HepG2 (cell line): ENCODE results near the gene MPV17L2. TPM values are rescaled to one million over a fixed set of nuclear protein-coding genes. Genes with fewer than 3 reads are reported as not detected.

Source experiments
- CHCHD3 ChIP-seq: sonication (generic); formaldehyde crosslinking; IDR thresholded peaks from 2 replicates; pipeline ENCODE4 v1.8.0; 2022; ENCODE audit warnings: mild to moderate bottlenecking, missing genetic modification reagents, moderate library complexity
- CREB1 ChIP-seq, 2 experiments: fragments of 450-650 bp in 1 of 2; IDR thresholded peaks; 2 replicates each; pipeline ENCODE4 v1.6.1; 2016 to 2017; ENCODE audit warnings: control low read depth in 1 of 2, mild to moderate bottlenecking in 1 of 2, missing compliant biosample characterization in 1 of 2, missing genetic modification characterization in 1 of 2
- FOXA1 ChIP-seq, 2 experiments: fragments of 450-650 bp in 1 of 2; sonication (generic) in 1 of 2; formaldehyde crosslinking in 1 of 2; IDR thresholded peaks; 2 replicates each; pipeline versions ENCODE4 v1.4.0 to v1.6.1; 2016 to 2020; ENCODE audit warnings: missing genetic modification reagents in 1 of 2
- FOXK1 ChIP-seq: sonication (generic); formaldehyde crosslinking; IDR thresholded peaks from 2 replicates; pipeline ENCODE4 v1.4.0; 2020; ENCODE audit warnings: low read depth, missing genetic modification reagents, borderline replicate concordance
- FOXM1 ChIP-seq: sonication (generic); formaldehyde crosslinking; IDR thresholded peaks from 2 replicates; pipeline ENCODE4 v1.5.0; 2020; ENCODE audit warnings: missing genetic modification reagents
- GFI1 ChIP-seq: sonication (generic); formaldehyde crosslinking; IDR thresholded peaks from 2 replicates; pipeline ENCODE4 v1.5.0; 2020; ENCODE audit warnings: missing genetic modification reagents, mild to moderate bottlenecking, borderline replicate concordance
- HNRNPLL ChIP-seq: fragments of 200-400 bp; formaldehyde crosslinking; IDR thresholded peaks from 2 replicates; pipeline ENCODE4 v1.6.1; 2017; ENCODE audit warnings: mild to moderate bottlenecking, low read depth, low read length; ENCODE audit not compliant: poor library complexity, severe bottlenecking
- HNRNPUL1 ChIP-seq: fragments of 200-400 bp; formaldehyde crosslinking; IDR thresholded peaks from 2 replicates; pipeline ENCODE4 v1.6.1; 2017; ENCODE audit warnings: low read depth, mild to moderate bottlenecking, low read length, moderate library complexity
- KDM3A ChIP-seq: IDR thresholded peaks from 2 replicates; pipeline ENCODE4 v1.6.1; 2018; ENCODE audit warnings: low read depth, missing compliant biosample characterization
- KLF13 ChIP-seq: sonication (generic); formaldehyde crosslinking; IDR thresholded peaks from 2 replicates; pipeline ENCODE4 v1.4.0; 2020; ENCODE audit warnings: mild to moderate bottlenecking, missing genetic modification reagents
- MED1 ChIP-seq: sonication (generic); formaldehyde crosslinking; IDR thresholded peaks from 2 replicates; pipeline ENCODE4 v1.4.0; 2020; ENCODE audit warnings: missing genetic modification reagents
- NFATC3 ChIP-seq: sonication (generic); formaldehyde crosslinking; IDR thresholded peaks from 2 replicates; pipeline ENCODE4 v1.5.1; 2020; ENCODE audit warnings: mild to moderate bottlenecking, missing genetic modification reagents
- NONO ChIP-seq, 2 experiments: fragments of 450-650 bp in 1 of 2; sonication (generic) in 1 of 2; formaldehyde crosslinking in 1 of 2; IDR thresholded peaks in 1 of 2; conservative IDR thresholded peaks in 1 of 2; 2 replicates each; pipeline versions ENCODE4 v1.6.1 to v1.8.0; 2017 to 2022; ENCODE audit warnings: mild to moderate bottlenecking in 1 of 2, missing genetic modification reagents in 1 of 2, moderate library complexity in 1 of 2
- ONECUT2 ChIP-seq: sonication (generic); formaldehyde crosslinking; IDR thresholded peaks from 2 replicates; pipeline ENCODE4 v1.4.0; 2020; ENCODE audit warnings: missing genetic modification reagents
- SETDB1 ChIP-seq: sonication (generic); formaldehyde crosslinking; IDR thresholded peaks from 2 replicates; pipeline ENCODE4 v1.5.1; 2020; ENCODE audit warnings: missing genetic modification reagents, mild to moderate bottlenecking, borderline replicate concordance
- SIN3B ChIP-seq: fragments of 150-350 bp; IDR thresholded peaks from 2 replicates; pipeline ENCODE4 v1.6.1; 2014; ENCODE audit warnings: low read length
- SP140L ChIP-seq: sonication (generic); formaldehyde crosslinking; IDR thresholded peaks from 2 replicates; pipeline ENCODE4 v1.4.0; 2020; ENCODE audit warnings: missing genetic modification reagents, borderline replicate concordance
- ZKSCAN1 ChIP-seq: fragments of 150-350 bp; IDR thresholded peaks from 2 replicates; pipeline ENCODE4 v1.6.1; 2014; ENCODE audit warnings: low read length
- ZMYM2 ChIP-seq: sonication (generic); formaldehyde crosslinking; IDR thresholded peaks from 2 replicates; pipeline ENCODE4 v1.8.0; 2022; ENCODE audit warnings: mild to moderate bottlenecking, missing genetic modification reagents
- ZNF235 ChIP-seq: sonication (generic); formaldehyde crosslinking; IDR thresholded peaks from 2 replicates; pipeline ENCODE4 v1.8.1; 2023; ENCODE audit warnings: mild to moderate bottlenecking, missing genetic modification reagents, borderline replicate concordance
- ZNF549 ChIP-seq: sonication (generic); formaldehyde crosslinking; IDR thresholded peaks from 2 replicates; pipeline ENCODE4 v1.5.0; 2020; ENCODE audit warnings: missing genetic modification reagents
- ZNF564 ChIP-seq: sonication (generic); formaldehyde crosslinking; IDR thresholded peaks from 2 replicates; pipeline ENCODE4 v1.8.1; 2023; ENCODE audit warnings: mild to moderate bottlenecking, missing genetic modification reagents
- ZNF7 ChIP-seq: IDR thresholded peaks from 2 replicates; pipeline ENCODE4 v1.6.1; 2016; ENCODE audit warnings: missing biosample characterization, missing genetic modification reagents
- ZNF788 ChIP-seq: sonication (generic); formaldehyde crosslinking; IDR thresholded peaks from 2 replicates; pipeline ENCODE4 v1.5.0; 2020; ENCODE audit warnings: mild to moderate bottlenecking, missing genetic modification reagents, borderline replicate concordance
- ZSCAN9 ChIP-seq: IDR thresholded peaks from 2 replicates; pipeline ENCODE4 v1.6.1; 2016; ENCODE audit warnings: borderline replicate concordance
- polyA plus RNA-seq, 8 experiments: library from polyadenylated mRNA; depleted of rRNA in 3 of 8; stranded (reverse) in 7 of 8; unstranded in 1 of 8; fragments of >200 nt; fragmentation: Illumina TruSeq in 4 of 8; extraction: Trizol in 4 of 8; gene quantifications; 2 replicates each; pipeline versions ENCODE4 v1.2.1 to v1.2.3, GENCODE V29; 2011 to 2016; ENCODE audit warnings: low read depth in 4 of 8, missing spikeins in 1 of 8, mixed read lengths in 1 of 8; ENCODE audit not compliant: insufficient read depth in 1 of 8
- total RNA-seq, 5 experiments: library from RNA; depleted of rRNA; stranded (reverse); fragments of >200 nt; fragmentation: Illumina TruSeq; extraction: Trizol; gene quantifications; 2 replicates each; pipeline ENCODE4 v1.2.3, GENCODE V29; 2016; ENCODE audit warnings: low read depth in 1 of 5
- TF ChIP-seq, protein P1 (sequence below): sonication (generic); formaldehyde crosslinking; IDR thresholded peaks from 2 replicates; pipeline ENCODE4 v1.4.0; 2020; ENCODE audit warnings: missing genetic modification reagents, borderline replicate concordance
- TF ChIP-seq, protein P2 (sequence below): sonication (generic); formaldehyde crosslinking; IDR thresholded peaks from 2 replicates; pipeline ENCODE4 v1.4.0; 2020; ENCODE audit warnings: mild to moderate bottlenecking, missing genetic modification reagents

The MPV17L2 gene
- total and polyA plus RNA-seq, 2 of the 13 experiments (the other 11 are each of a cell fraction or from before 2014, with no cell fraction given): 13.6 to 16.7 TPM

DNA sequence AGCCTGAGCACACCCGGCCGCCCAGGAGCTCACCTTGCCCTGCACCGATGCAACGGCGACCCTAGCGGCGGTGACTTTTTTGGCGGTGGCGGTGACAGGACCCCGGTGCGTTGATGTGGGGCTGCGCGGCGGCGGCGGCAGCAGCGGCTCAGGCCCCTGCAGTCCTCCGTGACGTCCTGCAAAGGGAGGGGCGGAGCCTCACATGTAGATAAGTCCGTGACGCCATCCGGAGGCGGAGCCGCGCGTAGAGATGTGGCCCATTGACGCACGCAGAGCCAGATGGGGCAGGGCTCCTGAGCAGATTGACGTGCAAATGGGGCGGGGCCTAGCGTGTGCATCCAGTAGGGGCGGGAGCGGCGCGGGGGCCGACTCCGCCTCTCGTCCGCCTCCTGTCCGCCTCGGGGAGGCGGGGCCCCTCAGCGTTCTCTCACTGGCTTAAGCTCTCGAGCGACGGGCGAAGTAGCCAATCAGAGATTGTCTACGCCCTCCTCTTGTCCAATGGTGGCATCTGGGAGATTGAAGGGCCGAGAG is 10.9 kb downstream of the MPV17L2 start, which contains the start of gene RAB3A (continued):
- TF ChIP-seq NFATC3: no peak
- peak; percentile 94 for TF ChIP-seq CREB1 (IDR thresholded peaks at IDR 0.05)
- peak; percentile 85 for TF ChIP-seq CREB1 (CRISPR knock-in tag; IDR thresholded peaks at IDR 0.05)
- no peak for TF ChIP-seq SP140L
- TF ChIP-seq ZNF549: no peak
- TF ChIP-seq ZKSCAN1: no peak
- TF ChIP-seq, protein P1, sequence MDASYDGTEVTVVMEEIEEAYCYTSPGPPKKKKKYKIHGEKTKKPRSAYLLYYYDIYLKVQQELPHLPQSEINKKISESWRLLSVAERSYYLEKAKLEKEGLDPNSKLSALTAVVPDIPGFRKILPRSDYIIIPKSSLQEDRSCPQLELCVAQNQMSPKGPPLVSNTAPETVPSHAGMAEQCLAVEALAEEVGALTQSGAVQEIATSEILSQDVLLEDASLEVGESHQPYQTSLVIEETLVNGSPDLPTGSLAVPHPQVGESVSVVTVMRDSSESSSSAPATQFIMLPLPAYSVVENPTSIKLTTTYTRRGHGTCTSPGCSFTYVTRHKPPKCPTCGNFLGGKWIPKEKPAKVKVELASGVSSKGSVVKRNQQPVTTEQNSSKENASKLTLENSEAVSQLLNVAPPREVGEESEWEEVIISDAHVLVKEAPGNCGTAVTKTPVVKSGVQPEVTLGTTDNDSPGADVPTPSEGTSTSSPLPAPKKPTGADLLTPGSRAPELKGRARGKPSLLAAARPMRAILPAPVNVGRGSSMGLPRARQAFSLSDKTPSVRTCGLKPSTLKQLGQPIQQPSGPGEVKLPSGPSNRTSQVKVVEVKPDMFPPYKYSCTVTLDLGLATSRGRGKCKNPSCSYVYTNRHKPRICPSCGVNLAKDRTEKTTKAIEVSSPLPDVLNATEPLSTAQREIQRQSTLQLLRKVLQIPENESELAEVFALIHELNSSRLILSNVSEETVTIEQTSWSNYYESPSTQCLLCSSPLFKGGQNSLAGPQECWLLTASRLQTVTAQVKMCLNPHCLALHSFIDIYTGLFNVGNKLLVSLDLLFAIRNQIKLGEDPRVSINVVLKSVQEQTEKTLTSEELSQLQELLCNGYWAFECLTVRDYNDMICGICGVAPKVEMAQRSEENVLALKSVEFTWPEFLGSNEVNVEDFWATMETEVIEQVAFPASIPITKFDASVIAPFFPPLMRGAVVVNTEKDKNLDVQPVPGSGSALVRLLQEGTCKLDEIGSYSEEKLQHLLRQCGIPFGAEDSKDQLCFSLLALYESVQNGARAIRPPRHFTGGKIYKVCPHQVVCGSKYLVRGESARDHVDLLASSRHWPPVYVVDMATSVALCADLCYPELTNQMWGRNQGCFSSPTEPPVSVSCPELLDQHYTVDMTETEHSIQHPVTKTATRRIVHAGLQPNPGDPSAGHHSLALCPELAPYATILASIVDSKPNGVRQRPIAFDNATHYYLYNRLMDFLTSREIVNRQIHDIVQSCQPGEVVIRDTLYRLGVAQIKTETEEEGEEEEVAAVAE (CRISPR knock-in tag): no peak
- TF ChIP-seq SETDB1 (CRISPR knock-in tag): no peak
- TF ChIP-seq ZSCAN9 (CRISPR knock-in tag): no peak
- no peak for TF ChIP-seq ZNF7 (CRISPR knock-in tag)
- no peak for TF ChIP-seq FOXM1
- TF ChIP-seq MED1: peak; percentile 14; the same call in 1 of the 2 replicates
- TF ChIP-seq NONO (IDR thresholded peaks at IDR 0.05): no peak
- no peak; the same call in 1 of the 2 replicates for TF ChIP-seq NONO (CRISPR knock-in tag; conservative IDR thresholded peaks at IDR 0.05)
- TF ChIP-seq ZNF235 (CRISPR knock-in tag): no peak
- TF ChIP-seq, protein P2, sequence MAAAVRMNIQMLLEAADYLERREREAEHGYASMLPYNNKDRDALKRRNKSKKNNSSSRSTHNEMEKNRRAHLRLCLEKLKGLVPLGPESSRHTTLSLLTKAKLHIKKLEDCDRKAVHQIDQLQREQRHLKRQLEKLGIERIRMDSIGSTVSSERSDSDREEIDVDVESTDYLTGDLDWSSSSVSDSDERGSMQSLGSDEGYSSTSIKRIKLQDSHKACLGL: no peak; the same call in 1 of the 2 replicates
- TF ChIP-seq ZNF788: peak; percentile 95; the same call in 1 of the 2 replicates
- TF ChIP-seq SIN3B: no peak
- 0 out of 2 replicates have a peak, but pooled peaks have one; percentile 9 for TF ChIP-seq FOXK1 (CRISPR knock-in tag)
- peak; percentile 85 for TF ChIP-seq HNRNPLL
- TF ChIP-seq HNRNPUL1: no peak
- TF ChIP-seq ONECUT2 (CRISPR knock-in tag): no peak
- no peak for TF ChIP-seq ZMYM2 (CRISPR knock-in tag)
- TF ChIP-seq KLF13 (CRISPR knock-in tag): no peak
- no peak for TF ChIP-seq FOXA1 (IDR thresholded peaks at IDR 0.05)
- 0 out of 2 replicates have a peak, but pooled peaks have one; percentile 29 for TF ChIP-seq FOXA1 (CRISPR knock-in tag; IDR thresholded peaks at IDR 0.05)
- no peak for TF ChIP-seq CHCHD3 (CRISPR knock-in tag)
- TF ChIP-seq ZNF564 (CRISPR knock-in tag): no peak
- TF ChIP-seq KDM3A (CRISPR knock-in tag): peak; percentile 26; the same call in 1 of the 2 replicates
- no peak for TF ChIP-seq GFI1 (CRISPR knock-in tag)
